WERI-Rb-1 (cell line): Measurements from ENCODE around the gene PCDH9.

Experiments
- DNase-seq: peaks from one replicate; pipeline ENCODE4 v3.0.0-alpha.2; 2020
- H3K27ac ChIP-seq: fragments of 250-450 bp; sonication (Bioruptor Pico); 2 replicates; pipeline ENCODE4 v1.5.1; 2020; ENCODE audit warnings: mild to moderate bottlenecking, moderate library complexity
- H3K27me3 ChIP-seq: fragments of 250-450 bp; sonication (Bioruptor Pico); 2 replicates; pipeline ENCODE4 v1.5.1; 2021; ENCODE audit warnings: mild to moderate bottlenecking, low read depth, moderate library complexity; ENCODE audit not compliant: insufficient read depth, severe bottlenecking
- H3K36me3 ChIP-seq: fragments of 250-450 bp; sonication (Bioruptor Pico); 2 replicates; pipeline ENCODE4 v1.5.1; 2020; ENCODE audit warnings: mild to moderate bottlenecking, moderate library complexity
- H3K4me3 ChIP-seq: 2 replicates; pipeline ENCODE4 v1.5.1; 2011; ENCODE audit warnings: low read depth, mild to moderate bottlenecking, control low read depth, low read length
- H3K9me3 ChIP-seq: fragments of 250-450 bp; sonication (Bioruptor Pico); 2 replicates; pipeline ENCODE4 v1.5.1; 2021; ENCODE audit warnings: mild to moderate bottlenecking, moderate library complexity; ENCODE audit not compliant: severe bottlenecking
- TF ChIP-seq, protein P1 (sequence below): IDR thresholded peaks from 2 replicates; pipeline ENCODE4 v1.5.1; 2011; ENCODE audit warnings: low read depth, mild to moderate bottlenecking, control low read depth, inconsistent platforms, low read length

Gene PCDH9

DNA sequence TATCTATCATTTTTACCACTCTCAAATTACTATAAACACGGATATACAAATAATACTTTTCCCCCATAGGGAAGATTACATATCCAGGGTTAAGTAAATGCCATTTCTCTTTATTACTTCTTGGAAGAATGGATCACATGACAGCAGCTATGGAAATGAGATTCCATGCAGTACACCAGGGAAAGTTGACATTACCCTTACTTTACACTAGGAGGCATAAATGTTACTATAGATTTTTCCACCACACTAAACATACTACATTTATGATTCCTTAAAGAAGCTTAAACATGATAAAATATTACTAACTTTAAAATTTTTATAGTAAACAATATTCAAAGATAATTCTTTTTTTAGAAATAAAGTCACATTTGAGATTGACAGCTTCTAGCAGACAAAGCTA, 611.4 kb downstream of the PCDH9 start:
- TF ChIP-seq, protein P1, sequence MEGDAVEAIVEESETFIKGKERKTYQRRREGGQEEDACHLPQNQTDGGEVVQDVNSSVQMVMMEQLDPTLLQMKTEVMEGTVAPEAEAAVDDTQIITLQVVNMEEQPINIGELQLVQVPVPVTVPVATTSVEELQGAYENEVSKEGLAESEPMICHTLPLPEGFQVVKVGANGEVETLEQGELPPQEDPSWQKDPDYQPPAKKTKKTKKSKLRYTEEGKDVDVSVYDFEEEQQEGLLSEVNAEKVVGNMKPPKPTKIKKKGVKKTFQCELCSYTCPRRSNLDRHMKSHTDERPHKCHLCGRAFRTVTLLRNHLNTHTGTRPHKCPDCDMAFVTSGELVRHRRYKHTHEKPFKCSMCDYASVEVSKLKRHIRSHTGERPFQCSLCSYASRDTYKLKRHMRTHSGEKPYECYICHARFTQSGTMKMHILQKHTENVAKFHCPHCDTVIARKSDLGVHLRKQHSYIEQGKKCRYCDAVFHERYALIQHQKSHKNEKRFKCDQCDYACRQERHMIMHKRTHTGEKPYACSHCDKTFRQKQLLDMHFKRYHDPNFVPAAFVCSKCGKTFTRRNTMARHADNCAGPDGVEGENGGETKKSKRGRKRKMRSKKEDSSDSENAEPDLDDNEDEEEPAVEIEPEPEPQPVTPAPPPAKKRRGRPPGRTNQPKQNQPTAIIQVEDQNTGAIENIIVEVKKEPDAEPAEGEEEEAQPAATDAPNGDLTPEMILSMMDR: no peak
- no peaks in the 10 kb centered on the region for H3K9me3 ChIP-seq
- no peak for DNase-seq
- no peak overlapping the region for H3K27ac ChIP-seq
- no peaks in the 10 kb centered on the region for H3K27me3 ChIP-seq
- H3K4me3 ChIP-seq: no peak overlapping the region
- no peaks in the 10 kb centered on the region for H3K36me3 ChIP-seq

DNA sequence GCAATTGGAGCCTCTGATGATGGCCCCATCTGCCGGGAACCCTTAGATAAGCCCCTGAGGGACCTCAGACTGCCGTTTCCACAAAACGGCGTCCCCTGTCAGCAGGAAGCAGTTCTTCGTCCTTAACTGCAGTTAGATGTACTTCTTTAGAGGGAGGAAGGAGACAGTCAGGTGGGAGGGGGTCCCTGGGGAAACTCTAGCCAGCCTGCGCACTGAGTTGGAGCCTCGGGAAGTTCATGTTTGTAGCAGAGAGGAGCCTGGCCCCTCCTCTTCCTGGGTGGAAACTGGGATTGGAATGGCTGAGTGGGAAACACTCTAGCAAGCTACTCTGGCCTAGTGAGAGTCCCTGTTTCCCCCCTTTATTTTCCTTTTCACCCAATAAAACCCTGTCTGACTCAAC, 612.4 kb downstream of the PCDH9 start:
- TF ChIP-seq, protein P1: no peak
- no peak overlapping the region for H3K27ac ChIP-seq
- no peaks in the 10 kb centered on the region for H3K36me3 ChIP-seq
- no peak for DNase-seq
- H3K27me3 ChIP-seq: no peaks in the 10 kb centered on the region
- no peaks in the 10 kb centered on the region for H3K9me3 ChIP-seq
- no peak overlapping the region for H3K4me3 ChIP-seq

DNA sequence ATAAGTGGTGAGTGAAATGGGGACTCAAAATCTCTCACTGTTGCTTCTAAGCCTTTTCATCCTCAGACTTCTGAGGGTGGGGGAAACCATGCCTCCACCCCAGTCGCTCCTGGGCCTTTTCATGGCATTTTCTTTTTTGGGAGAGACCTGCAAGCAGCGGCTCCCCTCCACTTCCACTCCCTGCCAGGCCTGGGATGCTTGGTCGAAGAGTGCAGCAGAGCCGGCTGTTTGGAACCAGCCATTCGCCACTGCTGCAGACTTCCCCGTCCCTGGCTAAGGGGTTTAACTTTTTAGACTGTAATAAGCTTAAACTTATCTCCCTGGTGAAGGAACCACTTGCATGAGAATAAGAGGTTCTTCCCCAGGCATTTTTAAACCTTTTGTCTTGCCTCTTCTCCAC, 617.2 kb downstream of the PCDH9 start:
- TF ChIP-seq, protein P1: no peak
- Histone ChIP-seq H3K27ac (no peak overlapping the region), H3K9me3 (no peaks in the 10 kb centered on the region), H3K27me3 (no peaks in the 10 kb centered on the region), H3K4me3 (no peak overlapping the region), H3K36me3 (no peaks in the 10 kb centered on the region)
- peak; percentile 26 for DNase-seq

DNA sequence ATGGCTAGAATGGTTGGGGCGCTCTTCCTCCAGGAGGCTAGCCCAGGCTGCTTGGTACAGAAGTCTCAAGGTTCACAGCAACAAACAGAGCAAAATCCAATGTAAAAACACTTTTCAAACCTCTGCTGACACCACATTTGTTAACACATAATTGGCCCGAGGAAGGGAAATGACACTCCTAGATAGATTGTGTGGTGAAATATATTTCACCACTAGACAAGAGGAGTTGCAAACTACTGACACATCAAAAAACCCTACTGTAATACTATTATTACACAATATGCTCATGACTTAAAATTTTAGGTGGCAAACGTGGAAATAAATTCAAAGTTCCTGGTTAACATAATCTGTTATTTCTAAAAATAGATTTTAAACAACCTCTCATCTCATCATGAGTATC, 643.6 kb downstream of the PCDH9 start:
- Histone ChIP-seq H3K4me3 (no peak overlapping the region), H3K27ac (no peak overlapping the region), H3K27me3 (no peaks in the 10 kb centered on the region), H3K36me3 (no peaks in the 10 kb centered on the region), H3K9me3 (no peaks in the 10 kb centered on the region)
- TF ChIP-seq, protein P1: no peak
- DNase-seq: no peak

DNA sequence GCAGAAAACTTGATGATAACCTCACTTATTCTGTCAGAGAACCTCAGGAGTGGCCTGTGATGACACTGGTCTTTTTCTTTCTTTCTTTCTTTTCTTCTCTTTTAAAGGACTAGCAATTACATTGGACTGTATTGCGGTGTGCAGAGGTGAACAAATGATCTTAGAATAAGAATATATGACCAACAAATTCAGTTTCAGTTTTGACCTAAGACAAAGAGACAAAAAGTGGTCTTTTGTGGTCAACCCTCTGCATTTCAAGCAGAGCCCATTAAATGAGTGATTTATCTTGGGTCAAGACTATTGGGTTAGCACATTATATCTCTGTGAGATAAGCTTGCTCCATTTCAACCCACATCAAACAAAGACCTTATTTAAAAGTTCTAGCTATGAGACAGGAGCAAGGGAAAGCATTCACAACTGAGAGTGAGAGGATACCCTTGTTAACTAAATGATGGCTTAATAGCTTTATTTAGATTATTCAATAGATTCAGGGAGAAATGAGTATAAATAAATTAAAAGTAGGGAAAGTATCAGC, 644.4 kb downstream of the PCDH9 start:
- H3K36me3 ChIP-seq: no peaks in the 10 kb centered on the region
- H3K27me3 ChIP-seq: no peaks in the 10 kb centered on the region
- no peaks in the 10 kb centered on the region for H3K9me3 ChIP-seq
- H3K27ac ChIP-seq: no peak overlapping the region
- no peak overlapping the region for H3K4me3 ChIP-seq
- TF ChIP-seq, protein P1: no peak
- no peak for DNase-seq

DNA sequence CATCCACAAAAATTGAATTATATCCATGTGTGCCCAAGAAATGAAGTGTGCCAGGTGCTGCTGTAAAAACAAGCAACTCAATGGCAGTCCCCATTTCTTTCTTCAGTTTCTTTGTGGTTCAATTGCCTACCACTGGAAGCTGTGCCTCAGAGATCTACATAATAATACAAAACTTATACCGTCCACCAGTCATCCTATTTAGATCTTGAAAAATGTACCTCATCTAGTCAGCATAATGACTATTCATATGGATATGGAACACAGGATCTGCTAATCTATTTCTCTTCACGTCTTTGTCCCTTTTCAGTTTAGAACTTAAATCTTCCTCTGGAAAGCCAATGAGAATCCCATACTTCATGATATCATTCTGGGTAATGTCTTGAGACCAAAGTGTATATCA, 648.5 kb downstream of the PCDH9 start:
- H3K9me3 ChIP-seq: no peaks in the 10 kb centered on the region
- DNase-seq: no peak
- no peak overlapping the region for H3K27ac ChIP-seq
- H3K4me3 ChIP-seq: no peak overlapping the region
- TF ChIP-seq, protein P1: no peak
- no peaks in the 10 kb centered on the region for H3K27me3 ChIP-seq
- no peaks in the 10 kb centered on the region for H3K36me3 ChIP-seq
